IMR-90 (cell line): ENCODE data around the gene LMTK2. TPM values are rescaled to one million over a fixed set of nuclear protein-coding genes. Genes with fewer than 3 reads are reported as not detected.

Experiments used
- ATAC-seq: fragments of 200-7000 bp; cut with Tn5 transposase; 2 replicates; pipeline ENCODE4 v1.9.1; 2020; ENCODE audit warnings: low read depth, mild to moderate bottlenecking, moderate library complexity
- BruUV-seq: library from RNA; stranded (reverse); fragments of 400-500 nt; replicated peaks from 2 replicates; lab custom pipeline; 2021; lab: Mats Ljungman, UMichigan
- CTCF ChIA-PET: fragments of 300-600 bp; formaldehyde crosslinking; extraction: SDS; loops from one replicate; lab custom pipeline; 2021; ENCODE audit warnings: antibody characterized with exemption; lab: Yijun Ruan, JAX
- POLR2A ChIA-PET: fragments of 300-600 bp; sonication (Branson Sonifier 250); formaldehyde crosslinking; loops from one replicate; lab custom pipeline; 2022; ENCODE audit warnings: antibody characterized with exemption; ENCODE audit not compliant: unreplicated experiment; lab: Charles Lee
- DNase-seq: peaks from one replicate; pipeline ENCODE4 v3.0.0; 2013
- H2AFZ ChIP-seq: replicated peaks from 2 replicates; pipeline ENCODE3; 2013; ENCODE audit warnings: low read length, mild to moderate bottlenecking; ENCODE audit not compliant: poor library complexity
- H2AK5ac ChIP-seq: 2 replicates; pipeline ENCODE4 v1.6.1; 2013; ENCODE audit warnings: low read depth, low read length, inconsistent platforms
- H2AK9ac ChIP-seq: replicated peaks from 2 replicates; pipeline ENCODE3; 2013; ENCODE audit warnings: mild to moderate bottlenecking, low read depth, low read length, moderate library complexity; ENCODE audit not compliant: poor library complexity
- H2BK120ac ChIP-seq: 2 replicates; pipeline ENCODE4 v1.6.1; 2013; ENCODE audit warnings: low read depth, low read length, inconsistent platforms
- H2BK15ac ChIP-seq: 3 replicates; pipeline ENCODE4 v1.6.1; 2013; ENCODE audit warnings: low read depth, low read length, inconsistent platforms
- H2BK20ac ChIP-seq: 2 replicates; pipeline ENCODE4 v1.6.1; 2013; ENCODE audit warnings: low read depth, mild to moderate bottlenecking, inconsistent platforms, low read length, moderate library complexity
- H2BK5ac ChIP-seq: 2 replicates; pipeline ENCODE4 v1.6.1; 2013; ENCODE audit warnings: mild to moderate bottlenecking, low read depth, low read length, inconsistent platforms; ENCODE audit not compliant: poor library complexity, severe bottlenecking
- H3K14ac ChIP-seq: replicated peaks from 2 replicates; pipeline ENCODE4 v1.6.1; 2013; ENCODE audit warnings: low read depth, low read length, inconsistent platforms
- H3K18ac ChIP-seq: 2 replicates; pipeline ENCODE4 v1.6.1; 2013; ENCODE audit warnings: low read depth, low read length, control low read depth
- H3K23ac ChIP-seq: 2 replicates; pipeline ENCODE4 v1.6.1; 2013; ENCODE audit warnings: low read depth, low read length, inconsistent platforms
- H3K27ac ChIP-seq: 2 replicates; pipeline ENCODE4 v1.5.1; 2013; ENCODE audit warnings: mild to moderate bottlenecking, control low read depth, low read length; ENCODE audit not compliant: insufficient read depth
- H3K27me3 ChIP-seq: 2 replicates; pipeline ENCODE4 v1.6.1; 2013; ENCODE audit warnings: low read length; ENCODE audit not compliant: control insufficient read depth, insufficient read depth
- H3K36me3 ChIP-seq: 2 replicates; pipeline ENCODE4 v1.6.1; 2013; ENCODE audit warnings: low read length, mixed read lengths; ENCODE audit not compliant: control insufficient read depth, insufficient read depth
- H3K4ac ChIP-seq: 2 replicates; pipeline ENCODE4 v1.6.1; 2013; ENCODE audit warnings: low read depth, low read length, inconsistent platforms
- H3K4me1 ChIP-seq: 2 replicates; pipeline ENCODE4 v1.6.1; 2013; ENCODE audit warnings: low read length, mixed read lengths; ENCODE audit not compliant: control insufficient read depth, insufficient read depth
- H3K4me2 ChIP-seq: 2 replicates; pipeline ENCODE4 v1.6.1; 2013; ENCODE audit warnings: low read depth, mild to moderate bottlenecking, control low read depth, low read length, moderate library complexity
- H3K4me3 ChIP-seq: 2 replicates; pipeline ENCODE4 v1.5.1; 2013; ENCODE audit warnings: low read depth, mild to moderate bottlenecking, control low read depth, low read length, moderate library complexity; ENCODE audit not compliant: insufficient read depth
- H3K56ac ChIP-seq: 2 replicates; pipeline ENCODE4 v1.6.1; 2013; ENCODE audit warnings: low read length, inconsistent platforms; ENCODE audit not compliant: insufficient read depth; ENCODE audit errors: extremely low read depth
- H3K79me1 ChIP-seq, 2 experiments: 2 replicates each; pipeline ENCODE4 v1.6.1; 2013; ENCODE audit warnings: low read length in 2 of 2, inconsistent platforms in 1 of 2, low read depth in 1 of 2
- H3K9ac ChIP-seq: 2 replicates; pipeline ENCODE4 v1.6.1; 2013; ENCODE audit warnings: low read depth, low read length, control low read depth
- H3K9me1 ChIP-seq: 2 replicates; pipeline ENCODE4 v1.6.1; 2013; ENCODE audit warnings: low read length, inconsistent platforms; ENCODE audit not compliant: insufficient read depth
- H3K9me3 ChIP-seq: 2 replicates; pipeline ENCODE4 v1.6.1; 2013; ENCODE audit warnings: low read length; ENCODE audit not compliant: control insufficient read depth, insufficient read depth
- H4K20me1 ChIP-seq: 2 replicates; pipeline ENCODE4 v1.6.1; 2013; ENCODE audit warnings: low read length, inconsistent platforms; ENCODE audit not compliant: insufficient read depth
- H4K5ac ChIP-seq: 2 replicates; pipeline ENCODE4 v1.6.1; 2013; ENCODE audit warnings: mild to moderate bottlenecking, low read depth, low read length, control low read depth
- H4K8ac ChIP-seq, 2 experiments: 2 replicates each; pipeline ENCODE4 v1.6.1; 2013; ENCODE audit warnings: low read depth in 2 of 2, low read length in 2 of 2, control low read depth in 1 of 2, inconsistent platforms in 1 of 2
- H4K91ac ChIP-seq: 2 replicates; pipeline ENCODE4 v1.6.1; 2013; ENCODE audit warnings: low read depth, low read length, inconsistent platforms; ENCODE audit not compliant: insufficient read depth
- BHLHE40 ChIP-seq: fragments of 150-350 bp; IDR thresholded peaks from 2 replicates; pipeline ENCODE4 v1.6.1; 2016; ENCODE audit warnings: mild to moderate bottlenecking, low read depth, low read length
- CEBPB ChIP-seq: IDR thresholded peaks from 2 replicates; pipeline ENCODE4 v1.6.1; 2012; ENCODE audit warnings: low read depth, low read length, improper control_type of control experiment
- CHD1 ChIP-seq: IDR thresholded peaks from 2 replicates; pipeline ENCODE4 v1.6.1; 2012; ENCODE audit warnings: low read depth, low read length, improper control_type of control experiment
- CTCF ChIP-seq: conservative IDR thresholded peaks from 2 replicates; pipeline ENCODE4 v1.5.1; 2012; ENCODE audit warnings: mild to moderate bottlenecking, low read depth, low read length, improper control_type of control experiment
- ELK1 ChIP-seq: fragments of 150-350 bp; IDR thresholded peaks from 2 replicates; pipeline ENCODE4 v1.6.1; 2016; ENCODE audit warnings: low read depth, mild to moderate bottlenecking, low read length, moderate library complexity, borderline replicate concordance
- FOS ChIP-seq: fragments of 150-350 bp; IDR thresholded peaks from 2 replicates; pipeline ENCODE4 v1.6.1; 2016; ENCODE audit warnings: low read depth, low read length
- MAFK ChIP-seq: IDR thresholded peaks from 2 replicates; pipeline ENCODE4 v1.6.1; 2012; ENCODE audit warnings: low read depth, low read length, improper control_type of control experiment
- MAZ ChIP-seq: IDR thresholded peaks from 2 replicates; pipeline ENCODE4 v1.6.1; 2012; ENCODE audit warnings: low read depth, mild to moderate bottlenecking, low read length, improper control_type of control experiment, moderate library complexity, borderline replicate concordance
- MXI1 ChIP-seq: IDR thresholded peaks from 2 replicates; pipeline ENCODE4 v1.6.1; 2012; ENCODE audit warnings: low read depth, mild to moderate bottlenecking, low read length, moderate library complexity, borderline replicate concordance
- POLR2A ChIP-seq: IDR thresholded peaks from 2 replicates; pipeline ENCODE4 v1.6.1; 2012; ENCODE audit warnings: mild to moderate bottlenecking, low read depth, low read length
- RAD21 ChIP-seq: IDR thresholded peaks from 2 replicates; pipeline ENCODE4 v1.6.1; 2012; ENCODE audit warnings: low read length, improper control_type of control experiment
- RCOR1 ChIP-seq: IDR thresholded peaks from 2 replicates; pipeline ENCODE4 v1.6.1; 2012; ENCODE audit warnings: mild to moderate bottlenecking, low read length, improper control_type of control experiment; ENCODE audit not compliant: insufficient replicate concordance
- RFX5 ChIP-seq: IDR thresholded peaks from 2 replicates; pipeline ENCODE4 v1.8.0; 2012; ENCODE audit warnings: low read depth, mild to moderate bottlenecking, low read length, moderate library complexity
- SMC3 ChIP-seq: fragments of 150-350 bp; IDR thresholded peaks from 2 replicates; pipeline ENCODE4 v1.6.1; 2016; ENCODE audit warnings: low read depth, mild to moderate bottlenecking, antibody characterized with exemption, low read length, moderate library complexity
- USF2 ChIP-seq: fragments of 150-350 bp; IDR thresholded peaks from 2 replicates; pipeline ENCODE4 v1.6.1; 2017; ENCODE audit warnings: mild to moderate bottlenecking, antibody characterized with exemption, low read length, low read depth
- WGBS, 2 experiments: methylation state at CpG; one replicate each; pipeline versions ENCODE4 v1.1.5 to v1.1.7; 2013; ENCODE audit warnings: missing lambda C conversion rate in 2 of 2; ENCODE audit not compliant: insufficient read length in 1 of 2; ENCODE audit errors: extremely low coverage in 2 of 2; 5-methylcytosine and 5-hydroxymethylcytosine counted together
- dilution Hi-C: fragments of 300-500 bp; cut with HindIII; formaldehyde crosslinking; loops from one replicate; pipeline ENCODE4 v1.14.3; 2018; ENCODE audit warnings: low sequenced_read_pairs; ENCODE audit not compliant: unreplicated experiment
- in situ Hi-C: fragments of 300-500 bp; cut with MboI; formaldehyde crosslinking; loops from 3 replicates; pipeline ENCODE4 v1.14.3; 2019; ENCODE audit warnings: low sequenced_read_pairs, inconsistent platforms, mixed read lengths
- intact Hi-C: fragments of 100-400 bp; cut with micrococcal nuclease; formaldehyde crosslinking; loops from 2 replicates; pipeline ENCODE4 v1.10.0; 2022
- polyA plus RNA-seq, 3 experiments: library from polyadenylated mRNA; depleted of rRNA; stranded (reverse); fragments of >200 nt; gene quantifications; 2 replicates each; pipeline ENCODE4 v1.2.3, GENCODE V29; 2012; ENCODE audit warnings: low replicate concordance in 1 of 3
- total RNA-seq: library from RNA; depleted of rRNA; stranded (reverse); fragments of >200 nt; gene quantifications from 2 replicates; pipeline ENCODE4 v1.2.3, GENCODE V29; 2012

Gene LMTK2
- total and polyA plus RNA-seq, 2 of the 4 experiments (the other 2 are of a cell fraction): 4.4 to 5.0 TPM

- Histone ChIP-seq H3K9ac (no peak overlapping the region), H3K4ac (no peak overlapping the region), H3K18ac (no peak overlapping the region), H3K23ac (no peak overlapping the region), H2BK15ac (no peak overlapping the region), H4K20me1 (no peaks in the 10 kb centered on the region), H2BK20ac (no peak overlapping the region), H3K27ac (no peak overlapping the region), H3K4me1 (no peaks in the 10 kb centered on the region), H3K4me3 (no peak overlapping the region), H2AK9ac (no peak overlapping the region), H4K91ac (no peak overlapping the region), H2BK120ac (no peak overlapping the region), H4K5ac (no peak overlapping the region), H3K9me3 (no peaks in the 10 kb centered on the region), H2BK5ac (no peak overlapping the region), H3K36me3 (peaks cover 28% of the 10 kb centered on the region), H3K56ac (no peak overlapping the region), H3K79me1 (no peaks in the 10 kb centered on the region), H4K8ac (no peak overlapping the region), H3K27me3 (no peaks in the 10 kb centered on the region), H3K4me2 (no peak overlapping the region), H3K14ac (no peak overlapping the region), H2AK5ac (no peak overlapping the region), H2AFZ (no peak overlapping the region), H3K9me1 (peaks cover 4% of the 10 kb centered on the region; the same call in 1 of the 2 replicates)
- DNase-seq (no peak), ATAC-seq (no peak)
- no peak for TF ChIP-seq MAZ
- no peak for TF ChIP-seq CEBPB
- TF ChIP-seq SMC3: no peak
- no peak for TF ChIP-seq BHLHE40
- no peak for TF ChIP-seq RFX5
- no peak for TF ChIP-seq RAD21
- TF ChIP-seq MXI1: no peak
- TF ChIP-seq CHD1: no peak
- TF ChIP-seq USF2: no peak
- no peak for TF ChIP-seq MAFK
- no peak for TF ChIP-seq ELK1
- TF ChIP-seq POLR2A: no peak
- TF ChIP-seq RCOR1: no peak
- no peak for TF ChIP-seq CTCF
- TF ChIP-seq FOS: no peak
- in situ Hi-C loops (loop anchor here (10.0 kb wide), 1 partner anchor 211 kb away; no protein-coding TSS in a partner anchor), dilution Hi-C loops (no loop called here), intact Hi-C loops (no loop called here)
- POLR2A ChIA-PET: interaction anchor here (0.6 kb wide), 1 partner anchor 1727 kb away, joined by 3 read pairs; no protein-coding TSS in a partner anchor
- 94% methylated on average over 7 of the region's 11 CpGs; no CpG with 5 or more reads in 1 of the 2 experiments for WGBS, 2 experiments
- no TSS peak for BruUV-seq
- CTCF ChIA-PET: no interaction called here
These were observed 129.2 kb downstream of the LMTK2 start for GRCh38 chr7:98235901-98236300.
